GM12878 (cell line): ENCODE results near the gene OGFRL1. TPM values are rescaled to one million over a fixed set of nuclear protein-coding genes. Genes with fewer than 3 reads are reported as not detected.

ENCODE experiments used
- ATAC-seq: fragments of 200-7000 bp; cut with Tn5 transposase; 3 replicates; pipeline ENCODE4 v1.9.1; 2020; ENCODE audit warnings: mild to moderate bottlenecking, moderate library complexity
- BruUV-seq: library from RNA; stranded (reverse); fragments of 400-500 nt; replicated peaks from 2 replicates; lab custom pipeline; 2021; lab: Mats Ljungman, UMichigan
- CTCF ChIA-PET: fragments of 300-600 bp; sonication (Branson Sonifier 250); formaldehyde crosslinking; extraction: SDS; loops from one replicate; lab custom pipeline; 2021; ENCODE audit warnings: inconsistent platforms; lab: Yijun Ruan, JAX
- POLR2A ChIA-PET: fragments of 350-600 bp; formaldehyde crosslinking; extraction: SDS; loops from one replicate; lab custom pipeline; 2021; ENCODE audit warnings: inconsistent platforms; lab: Charles Lee
- RAD21 ChIA-PET: fragments of 300-600 bp; sonication (Branson Sonifier 250); formaldehyde crosslinking; loops from one replicate; lab custom pipeline; 2023; ENCODE audit warnings: antibody characterized with exemption; ENCODE audit not compliant: unreplicated experiment; lab: Charles Lee
- SMC1A ChIA-PET: fragments of 300-600 bp; sonication (Branson Sonifier 250); formaldehyde crosslinking; loops from one replicate; lab custom pipeline; 2023; ENCODE audit not compliant: unreplicated experiment, uncharacterized antibody; lab: Charles Lee
- DNase-seq: peaks from one replicate; pipeline ENCODE4 v3.0.0-alpha.2; 2011; ENCODE audit warnings: low read depth, low spot score
- FAIRE-seq: peaks from 3 replicates; lab custom pipeline; 2011; peaks lifted over from hg19 to GRCh38; lab: Jason Lieb, UNC
- H2AFZ ChIP-seq: 2 replicates; pipeline ENCODE4 v1.6.0; 2011; ENCODE audit warnings: low read depth, low read length, control low read depth; ENCODE audit not compliant: control insufficient read depth
- H3K27ac ChIP-seq: 2 replicates; pipeline ENCODE4 v1.5.1; 2011; ENCODE audit warnings: control low read depth; ENCODE audit not compliant: control insufficient read depth, insufficient read depth
- H3K27me3 ChIP-seq, 2 experiments: replicated peaks in 1 of 2; 2 replicates each; pipeline versions ENCODE4 v1.6.0 to v1.6.1; 2011; ENCODE audit warnings: low read length in 1 of 2; ENCODE audit not compliant: control insufficient read depth in 2 of 2, insufficient read depth in 2 of 2
- H3K36me3 ChIP-seq, 2 experiments: 2 replicates each; pipeline ENCODE4 v1.5.1; 2011; ENCODE audit warnings: low read length in 1 of 2; ENCODE audit not compliant: control insufficient read depth in 2 of 2, insufficient read depth in 2 of 2
- H3K4me1 ChIP-seq: 2 replicates; pipeline ENCODE4 v1.6.1; 2011; ENCODE audit warnings: mild to moderate bottlenecking, low read length, moderate library complexity, mixed read lengths; ENCODE audit not compliant: control insufficient read depth, insufficient read depth
- H3K4me2 ChIP-seq: 2 replicates; pipeline ENCODE4 v1.6.0; 2011; ENCODE audit warnings: control low read depth; ENCODE audit not compliant: control insufficient read depth, insufficient read depth
- H3K4me3 ChIP-seq: fragments of 200-600 bp; sonication (generic); 2 replicates; pipeline ENCODE4 v1.5.1; 2016
- H3K79me2 ChIP-seq: 2 replicates; pipeline ENCODE4 v1.6.0; 2011; ENCODE audit warnings: low read length; ENCODE audit not compliant: control insufficient read depth, insufficient read depth
- H3K9ac ChIP-seq: 2 replicates; pipeline ENCODE4 v1.8.0; 2011; ENCODE audit warnings: low read length, control low read depth, mixed read lengths; ENCODE audit not compliant: control insufficient read depth, insufficient read depth
- H3K9me3 ChIP-seq: replicated peaks from 3 replicates; pipeline ENCODE4 v1.5.1; 2011; ENCODE audit warnings: mild to moderate bottlenecking, low read length; ENCODE audit not compliant: control insufficient read depth, insufficient read depth
- H4K20me1 ChIP-seq: 2 replicates; pipeline ENCODE4 v1.6.0; 2011; ENCODE audit not compliant: control insufficient read depth, insufficient read depth
- BHLHE40 ChIP-seq, 2 experiments: fragments of 450-650 bp in 1 of 2; IDR thresholded peaks; 2 replicates each; pipeline ENCODE4 v1.6.1; 2011 to 2017; ENCODE audit warnings: low read depth in 2 of 2, borderline replicate concordance in 1 of 2, improper control_type of control experiment in 1 of 2, low read length in 1 of 2, mild to moderate bottlenecking in 1 of 2
- CBFB ChIP-seq: IDR thresholded peaks from 2 replicates; pipeline ENCODE4 v1.6.1; 2016; ENCODE audit warnings: antibody characterized with exemption, low read depth
- CBX3 ChIP-seq: fragments of 200-600 bp; sonication (generic); IDR thresholded peaks from 2 replicates; pipeline ENCODE4 v1.6.1; 2016; ENCODE audit warnings: low read depth, borderline replicate concordance
- IRF5 ChIP-seq: fragments of 450-650 bp; IDR thresholded peaks from 2 replicates; pipeline ENCODE4 v1.6.1; 2017; ENCODE audit warnings: borderline replicate concordance
- KAT2A ChIP-seq: conservative IDR thresholded peaks from 2 replicates; pipeline ENCODE4 v1.6.1; 2011; ENCODE audit warnings: low read depth, low read length; ENCODE audit not compliant: control insufficient read depth
- NR2F1 ChIP-seq: fragments of 450-650 bp; conservative IDR thresholded peaks from 2 replicates; pipeline ENCODE4 v1.6.1; 2017; ENCODE audit warnings: mild to moderate bottlenecking
- PAX5 ChIP-seq: IDR thresholded peaks from 2 replicates; pipeline ENCODE4 v1.6.1; 2011; ENCODE audit warnings: low read depth, low read length, borderline replicate concordance
- PKNOX1 ChIP-seq: fragments of 450-650 bp; IDR thresholded peaks from 2 replicates; pipeline ENCODE4 v1.6.1; 2016; ENCODE audit warnings: mild to moderate bottlenecking
- POLR2AphosphoS5 ChIP-seq: IDR thresholded peaks from 2 replicates; pipeline ENCODE4 v1.6.1; 2011; ENCODE audit warnings: mild to moderate bottlenecking, low read length, inconsistent platforms
- RAD51 ChIP-seq: fragments of 450-650 bp; IDR thresholded peaks from 2 replicates; pipeline ENCODE4 v1.6.1; 2016; ENCODE audit warnings: moderate library complexity, mild to moderate bottlenecking, inconsistent platforms
- RFX5 ChIP-seq: IDR thresholded peaks from 2 replicates; pipeline ENCODE4 v1.6.1; 2011; ENCODE audit warnings: low read depth, low read length, improper control_type of control experiment
- SMAD5 ChIP-seq: IDR thresholded peaks from 2 replicates; pipeline ENCODE4 v1.6.1; 2016; ENCODE audit warnings: antibody characterized with exemption, low read depth
- WGBS: methylation state at CpG from one replicate; pipeline ENCODE4 v1.1.6; 2016; ENCODE audit warnings: low lambda C conversion rate; ENCODE audit not compliant: insufficient replicate concordance, insufficient coverage; ENCODE audit errors: missing lambda C conversion rate; 5-methylcytosine and 5-hydroxymethylcytosine counted together
- in situ Hi-C: fragments of 300-500 bp; cut with MboI; formaldehyde crosslinking; loops from 9 replicates; pipeline ENCODE4 v1.14.3; 2018; ENCODE audit warnings: mixed read lengths
- intact Hi-C: fragments of 100-400 bp; cut with micrococcal nuclease; formaldehyde crosslinking; loops from one replicate; pipeline ENCODE4 v1.14.2; 2022; ENCODE audit not compliant: unreplicated experiment
- polyA plus RNA-seq, 11 experiments: library from polyadenylated mRNA; depleted of rRNA in 4 of 11; unstranded in 6 of 11; stranded (reverse) in 5 of 11; fragments of >200 nt; fragmentation: Nextera tagmentation in 4 of 11; fragmentation: Illumina TruSeq in 1 of 11; extraction: Ambion mirVana in 4 of 11; extraction: Trizol in 1 of 11; gene quantifications; 1 replicate in 1 of 11; 2 replicates in 10 of 11; pipeline versions ENCODE4 v1.2.1 to v1.2.3, GENCODE V29; 2011 to 2016; ENCODE audit warnings: inconsistent platforms in 2 of 11, missing spikeins in 2 of 11, low read depth in 1 of 11
- total RNA-seq, 4 experiments: library from RNA; depleted of rRNA in 3 of 4; stranded (reverse); fragments of >200 nt in 3 of 4; fragmentation: Illumina TruSeq in 1 of 4; extraction: Trizol in 1 of 4; gene quantifications; 2 replicates each; pipeline versions ENCODE4 v1.2.1 to v1.2.3, GENCODE V29; 2013 to 2021
- TF ChIP-seq, protein P1 (sequence below): IDR thresholded peaks from 2 replicates; pipeline ENCODE4 v1.6.1; 2012; ENCODE audit warnings: low read depth, low read length, improper control_type of control experiment
- TF ChIP-seq, protein P2 (sequence below): fragments of 450-650 bp; formaldehyde crosslinking; IDR thresholded peaks from 2 replicates; pipeline ENCODE4 v1.4.0; 2022; ENCODE audit warnings: mild to moderate bottlenecking, moderate library complexity
- TF ChIP-seq, protein P3 (sequence below): fragments of 450-650 bp; conservative IDR thresholded peaks from 2 replicates; pipeline ENCODE4 v1.6.1; 2017; ENCODE audit warnings: mild to moderate bottlenecking, moderate library complexity

OGFRL1 gene
- total and polyA plus RNA-seq, 10 of the 15 experiments (the other 5 are each of a cell fraction or from before 2014, with no cell fraction given): 0.24 to 5.8 (median 2.3) TPM

DNA sequence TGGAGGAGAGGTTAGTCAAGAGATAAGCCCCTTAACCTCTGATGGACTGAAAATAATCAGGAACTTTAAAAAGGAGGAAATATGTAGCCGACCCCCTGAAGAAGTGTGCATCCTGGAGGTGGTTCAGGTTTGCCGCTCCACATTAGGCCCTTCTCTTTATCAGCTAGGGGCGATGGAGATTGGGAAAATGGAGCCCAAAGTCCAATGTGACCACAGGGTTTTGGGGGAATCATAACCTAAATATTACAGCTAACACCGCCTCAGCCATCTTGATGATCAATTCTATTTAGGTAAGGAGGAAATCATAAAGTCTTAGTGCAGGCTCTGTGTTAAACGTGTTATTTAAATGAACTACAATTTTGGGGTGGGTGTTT, 1.2 kb downstream of the OGFRL1 start:
- ATAC-seq (no peak), DNase-seq (no peak), FAIRE-seq (no peak)
- H3K27ac ChIP-seq: no peak overlapping the region
- 25% methylated on average over 5 of the region's 5 CpGs for WGBS
- no peaks in the 10 kb centered on the region for H3K9me3 ChIP-seq
- peak overlapping the region; percentile 78 for H2AFZ ChIP-seq
- peaks cover 4% of the 10 kb centered on the region for H3K79me2 ChIP-seq
- no peaks in the 10 kb centered on the region for H4K20me1 ChIP-seq
- BruUV-seq: no TSS peak
- no peak for TF ChIP-seq RFX5
- no peak for TF ChIP-seq PAX5
- TF ChIP-seq, protein P1, sequence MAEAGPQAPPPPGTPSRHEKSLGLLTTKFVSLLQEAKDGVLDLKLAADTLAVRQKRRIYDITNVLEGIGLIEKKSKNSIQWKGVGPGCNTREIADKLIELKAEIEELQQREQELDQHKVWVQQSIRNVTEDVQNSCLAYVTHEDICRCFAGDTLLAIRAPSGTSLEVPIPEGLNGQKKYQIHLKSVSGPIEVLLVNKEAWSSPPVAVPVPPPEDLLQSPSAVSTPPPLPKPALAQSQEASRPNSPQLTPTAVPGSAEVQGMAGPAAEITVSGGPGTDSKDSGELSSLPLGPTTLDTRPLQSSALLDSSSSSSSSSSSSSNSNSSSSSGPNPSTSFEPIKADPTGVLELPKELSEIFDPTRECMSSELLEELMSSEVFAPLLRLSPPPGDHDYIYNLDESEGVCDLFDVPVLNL: no peak
- TF ChIP-seq IRF5: no peak
- no peak for TF ChIP-seq POLR2AphosphoS5
- no peak for TF ChIP-seq KAT2A
- no peak for TF ChIP-seq NR2F1
- TF ChIP-seq PKNOX1: no peak
- TF ChIP-seq CBX3: no peak
- TF ChIP-seq SMAD5: no peak
- TF ChIP-seq, protein P2, sequence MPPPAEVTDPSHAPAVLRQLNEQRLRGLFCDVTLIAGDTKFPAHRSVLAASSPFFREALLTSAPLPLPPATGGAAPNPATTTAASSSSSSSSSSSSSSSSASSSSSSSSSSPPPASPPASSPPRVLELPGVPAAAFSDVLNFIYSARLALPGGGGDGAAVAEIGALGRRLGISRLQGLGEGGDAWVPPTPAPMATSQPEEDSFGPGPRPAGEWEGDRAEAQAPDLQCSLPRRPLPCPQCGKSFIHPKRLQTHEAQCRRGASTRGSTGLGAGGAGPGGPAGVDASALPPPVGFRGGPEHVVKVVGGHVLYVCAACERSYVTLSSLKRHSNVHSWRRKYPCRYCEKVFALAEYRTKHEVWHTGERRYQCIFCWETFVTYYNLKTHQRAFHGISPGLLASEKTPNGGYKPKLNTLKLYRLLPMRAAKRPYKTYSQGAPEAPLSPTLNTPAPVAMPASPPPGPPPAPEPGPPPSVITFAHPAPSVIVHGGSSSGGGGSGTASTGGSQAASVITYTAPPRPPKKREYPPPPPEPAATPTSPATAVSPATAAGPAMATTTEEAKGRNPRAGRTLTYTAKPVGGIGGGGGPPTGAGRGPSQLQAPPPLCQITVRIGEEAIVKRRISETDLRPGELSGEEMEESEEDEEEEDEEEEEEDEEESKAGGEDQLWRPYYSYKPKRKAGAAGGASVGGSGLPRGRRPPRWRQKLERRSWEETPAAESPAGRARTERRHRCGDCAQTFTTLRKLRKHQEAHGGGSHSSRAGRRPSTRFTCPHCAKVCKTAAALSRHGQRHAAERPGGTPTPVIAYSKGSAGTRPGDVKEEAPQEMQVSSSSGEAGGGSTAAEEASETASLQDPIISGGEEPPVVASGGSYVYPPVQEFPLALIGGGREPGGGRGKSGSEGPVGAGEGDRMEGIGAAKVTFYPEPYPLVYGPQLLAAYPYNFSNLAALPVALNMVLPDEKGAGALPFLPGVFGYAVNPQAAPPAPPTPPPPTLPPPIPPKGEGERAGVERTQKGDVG (CRISPR knock-in tag): no peak
- TF ChIP-seq CBFB: no peak
- no peak for TF ChIP-seq RAD51
- TF ChIP-seq, protein P3, sequence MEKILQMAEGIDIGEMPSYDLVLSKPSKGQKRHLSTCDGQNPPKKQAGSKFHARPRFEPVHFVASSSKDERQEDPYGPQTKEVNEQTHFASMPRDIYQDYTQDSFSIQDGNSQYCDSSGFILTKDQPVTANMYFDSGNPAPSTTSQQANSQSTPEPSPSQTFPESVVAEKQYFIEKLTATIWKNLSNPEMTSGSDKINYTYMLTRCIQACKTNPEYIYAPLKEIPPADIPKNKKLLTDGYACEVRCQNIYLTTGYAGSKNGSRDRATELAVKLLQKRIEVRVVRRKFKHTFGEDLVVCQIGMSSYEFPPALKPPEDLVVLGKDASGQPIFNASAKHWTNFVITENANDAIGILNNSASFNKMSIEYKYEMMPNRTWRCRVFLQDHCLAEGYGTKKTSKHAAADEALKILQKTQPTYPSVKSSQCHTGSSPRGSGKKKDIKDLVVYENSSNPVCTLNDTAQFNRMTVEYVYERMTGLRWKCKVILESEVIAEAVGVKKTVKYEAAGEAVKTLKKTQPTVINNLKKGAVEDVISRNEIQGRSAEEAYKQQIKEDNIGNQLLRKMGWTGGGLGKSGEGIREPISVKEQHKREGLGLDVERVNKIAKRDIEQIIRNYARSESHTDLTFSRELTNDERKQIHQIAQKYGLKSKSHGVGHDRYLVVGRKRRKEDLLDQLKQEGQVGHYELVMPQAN: no peak
- no peak for TF ChIP-seq BHLHE40 (IDR thresholded peaks at IDR 0.05; ENCODE audit: borderline replicate concordance in 1 of 2, low read depth in 2 of 2, low read length in 1 of 2)
- ChIA-PET CTCF (interaction anchor here (1.1 to 1.2 kb wide), 2 partner anchors 41 to 98 kb away, joined by 3 read pairs; no protein-coding TSS in a partner anchor), SMC1A (interaction anchor here (1.0 to 1.6 kb wide), 6 partner anchors 10 to 622 kb away, joined by 3 to 5 read pairs (median 3); partner anchors contain the start of gene SMAP1), RAD21 (interaction anchor here (0.6 kb wide), 1 partner anchor 1493 kb away, joined by 3 read pairs; no protein-coding TSS in a partner anchor), POLR2A (interaction anchor here (0.8 kb wide), 1 partner anchor 875 kb away, joined by 3 read pairs; no protein-coding TSS in a partner anchor)
- intact Hi-C loops (loop anchor here (2.0 kb wide), 1 partner anchor 57 kb away; no protein-coding TSS in a partner anchor), in situ Hi-C loops (no loop called here)
- H3K27me3 ChIP-seq: no peaks in the 10 kb centered on the region
- peak overlapping the region; percentile 77 for H3K4me3 ChIP-seq
- H3K4me2 ChIP-seq: peak overlapping the region; percentile 78
- peaks cover 5% of the 10 kb centered on the region; the same call in 1 of the 2 replicates for H3K4me1 ChIP-seq
- peak overlapping the region; percentile 49; the same call in 1 of the 2 replicates for H3K9ac ChIP-seq
- peaks cover 0 to 6% of the 10 kb centered on the region in 2 experiments; a peak in 1 of 4 replicates for H3K36me3 ChIP-seq
